Upper lobe of left lung (tissue), 4 donors: ENCODE data around the gene ZNF76.

Experiments
- EP300 ChIP-seq, 4 donors: sonication (generic); formaldehyde crosslinking; IDR thresholded peaks; one replicate each; pipeline ENCODE4 v1.5.1; 2017; ENCODE audit warnings: antibody characterized with exemption in 4 of 4, control low read depth in 2 of 4
- POLR2A ChIP-seq, 4 donors: fragments of 450-650 bp; IDR thresholded peaks; one replicate each; pipeline ENCODE4 v1.5.1; 2016 to 2017; ENCODE audit warnings: antibody characterized with exemption in 4 of 4, mild to moderate bottlenecking in 2 of 4
- POLR2AphosphoS5 ChIP-seq, 2 donors: sonication (generic); formaldehyde crosslinking; IDR thresholded peaks; one replicate each; pipeline ENCODE4 v1.5.1; 2017; ENCODE audit warnings: antibody characterized with exemption in 2 of 2
- TF ChIP-seq, protein P1 (sequence below), 6 experiments: fragments of 450-650 bp in 4 of 6; fragments of 200-600 bp in 2 of 6; sonication (generic) in 2 of 6; IDR thresholded peaks; one replicate each; pipeline ENCODE4 v1.5.1; 2016 to 2019; ENCODE audit warnings: antibody characterized with exemption in 6 of 6

- TF ChIP-seq POLR2A (IDR thresholded peaks at IDR 0.05) (no peak), EP300 (IDR thresholded peaks at IDR 0.05) (no peak), POLR2AphosphoS5 (IDR thresholded peaks at IDR 0.05) (no peak)
- TF ChIP-seq, protein P1, sequence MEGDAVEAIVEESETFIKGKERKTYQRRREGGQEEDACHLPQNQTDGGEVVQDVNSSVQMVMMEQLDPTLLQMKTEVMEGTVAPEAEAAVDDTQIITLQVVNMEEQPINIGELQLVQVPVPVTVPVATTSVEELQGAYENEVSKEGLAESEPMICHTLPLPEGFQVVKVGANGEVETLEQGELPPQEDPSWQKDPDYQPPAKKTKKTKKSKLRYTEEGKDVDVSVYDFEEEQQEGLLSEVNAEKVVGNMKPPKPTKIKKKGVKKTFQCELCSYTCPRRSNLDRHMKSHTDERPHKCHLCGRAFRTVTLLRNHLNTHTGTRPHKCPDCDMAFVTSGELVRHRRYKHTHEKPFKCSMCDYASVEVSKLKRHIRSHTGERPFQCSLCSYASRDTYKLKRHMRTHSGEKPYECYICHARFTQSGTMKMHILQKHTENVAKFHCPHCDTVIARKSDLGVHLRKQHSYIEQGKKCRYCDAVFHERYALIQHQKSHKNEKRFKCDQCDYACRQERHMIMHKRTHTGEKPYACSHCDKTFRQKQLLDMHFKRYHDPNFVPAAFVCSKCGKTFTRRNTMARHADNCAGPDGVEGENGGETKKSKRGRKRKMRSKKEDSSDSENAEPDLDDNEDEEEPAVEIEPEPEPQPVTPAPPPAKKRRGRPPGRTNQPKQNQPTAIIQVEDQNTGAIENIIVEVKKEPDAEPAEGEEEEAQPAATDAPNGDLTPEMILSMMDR (IDR thresholded peaks at IDR 0.05), result no peak
Observed at GRCh38 chr6:35283361-35283760, 23.8 kb downstream of the ZNF76 start.
